ENCODE results near the gene MLLT10.

MLLT10 gene

DNA sequence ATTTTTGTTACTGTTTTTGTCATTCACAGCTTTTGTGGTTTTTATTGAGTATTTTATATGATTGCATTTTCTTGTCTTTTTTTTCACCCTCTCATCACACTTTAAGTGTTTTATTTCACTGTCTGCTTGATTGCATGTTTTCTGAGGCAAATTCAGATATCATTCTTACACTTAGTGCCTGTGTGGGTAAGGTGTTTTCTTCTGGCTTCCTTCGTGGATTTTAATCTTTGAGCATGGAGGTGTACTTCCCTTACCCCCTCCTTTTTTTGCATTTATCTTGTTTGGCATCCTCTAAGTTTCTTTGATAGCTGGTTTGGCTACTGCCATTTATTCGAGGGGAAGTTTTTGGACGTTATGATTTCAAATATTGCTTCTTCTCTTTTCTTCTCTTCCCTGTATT, 127.9 kb downstream of the MLLT10 start:
- DNase-seq: no peak
- in situ Hi-C loops (cut with MboI; ENCODE audit: low pct_unique_long_range_greater_than_20kb, low sequenced_read_pairs): no loop called here

DNA sequence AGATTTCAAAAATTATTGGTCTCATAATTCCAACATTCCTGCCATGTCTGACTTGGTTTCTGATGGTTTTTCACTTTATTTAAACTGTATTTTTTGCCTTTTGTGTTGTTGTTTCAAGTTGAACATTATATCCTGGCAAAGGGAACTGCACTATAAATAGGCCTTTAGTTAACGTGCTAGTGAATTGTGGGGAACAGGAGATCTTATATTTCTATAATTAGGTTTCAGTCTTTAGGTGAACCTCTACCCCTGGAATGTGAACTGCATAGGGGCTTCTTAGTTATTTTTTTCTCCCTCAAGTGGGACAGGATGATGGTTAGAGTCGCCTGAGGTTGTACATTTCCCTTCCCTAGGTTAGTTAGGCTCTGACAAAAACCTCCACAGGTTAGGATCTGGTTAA, 128.6 kb downstream of the MLLT10 start:
- DNase-seq: no peak
- in situ Hi-C loops (cut with MboI; ENCODE audit: low pct_unique_long_range_greater_than_20kb, low sequenced_read_pairs): no loop called here

DNA sequence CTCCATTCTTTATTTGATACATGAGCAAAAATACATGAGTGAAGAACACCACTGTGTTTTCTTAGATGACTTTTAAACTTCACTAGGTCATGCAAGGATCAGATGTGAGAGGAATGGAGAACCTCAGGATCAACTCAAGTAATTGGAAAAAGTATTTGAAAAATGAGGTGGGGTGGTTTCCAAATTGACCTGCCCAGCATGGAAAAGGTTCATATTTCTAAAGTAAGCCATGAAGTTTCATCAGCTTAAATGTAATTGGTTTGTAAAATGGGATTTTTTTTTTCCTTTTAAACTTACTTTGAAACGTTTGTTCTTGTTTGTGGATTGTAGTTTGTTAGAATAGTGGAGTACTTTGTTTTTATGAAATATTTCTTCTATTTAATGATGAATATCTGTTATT, 134.8 kb downstream of the MLLT10 start:
- DNase-seq: no peak
- in situ Hi-C loops (cut with MboI; ENCODE audit: low pct_unique_long_range_greater_than_20kb, low sequenced_read_pairs): no loop called here

DNA sequence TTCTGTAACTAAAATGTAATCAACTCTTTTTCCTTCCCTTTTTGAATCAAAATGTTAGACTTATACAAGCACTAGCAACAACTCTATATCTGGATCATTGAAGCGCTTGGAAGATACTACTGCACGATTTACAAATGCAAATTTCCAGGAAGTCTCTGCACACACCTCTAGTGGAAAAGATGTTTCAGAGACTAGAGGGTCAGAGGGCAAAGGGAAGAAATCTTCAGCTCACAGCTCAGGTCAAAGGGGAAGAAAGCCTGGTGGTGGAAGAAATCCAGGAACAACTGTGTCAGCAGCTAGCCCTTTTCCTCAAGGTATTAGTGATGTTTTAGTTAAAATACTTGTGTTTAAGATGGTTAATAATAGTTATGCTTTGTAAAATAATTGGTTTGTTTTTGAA, 136.4 kb downstream of the MLLT10 start:
- in situ Hi-C loops (cut with MboI; ENCODE audit: low pct_unique_long_range_greater_than_20kb, low sequenced_read_pairs): no loop called here
- no peak for DNase-seq

DNA sequence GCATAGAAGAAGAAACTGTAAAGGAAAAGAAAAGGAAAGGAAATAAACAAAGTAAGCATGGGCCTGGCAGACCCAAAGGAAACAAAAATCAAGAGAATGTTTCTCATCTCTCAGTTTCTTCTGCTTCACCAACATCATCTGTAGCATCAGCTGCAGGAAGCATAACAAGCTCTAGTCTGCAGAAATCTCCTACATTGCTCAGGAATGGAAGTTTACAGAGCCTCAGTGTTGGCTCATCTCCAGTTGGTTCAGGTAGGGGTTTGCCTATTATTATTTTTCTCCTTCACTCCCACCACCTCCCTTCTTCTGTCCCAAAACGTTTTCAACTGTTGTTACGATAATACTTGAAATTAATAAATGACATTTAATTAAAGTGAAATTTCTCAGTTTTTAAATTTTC, 139.6 kb downstream of the MLLT10 start:
- in situ Hi-C loops (cut with MboI; ENCODE audit: low pct_unique_long_range_greater_than_20kb, low sequenced_read_pairs): no loop called here
- no peak for DNase-seq

DNA sequence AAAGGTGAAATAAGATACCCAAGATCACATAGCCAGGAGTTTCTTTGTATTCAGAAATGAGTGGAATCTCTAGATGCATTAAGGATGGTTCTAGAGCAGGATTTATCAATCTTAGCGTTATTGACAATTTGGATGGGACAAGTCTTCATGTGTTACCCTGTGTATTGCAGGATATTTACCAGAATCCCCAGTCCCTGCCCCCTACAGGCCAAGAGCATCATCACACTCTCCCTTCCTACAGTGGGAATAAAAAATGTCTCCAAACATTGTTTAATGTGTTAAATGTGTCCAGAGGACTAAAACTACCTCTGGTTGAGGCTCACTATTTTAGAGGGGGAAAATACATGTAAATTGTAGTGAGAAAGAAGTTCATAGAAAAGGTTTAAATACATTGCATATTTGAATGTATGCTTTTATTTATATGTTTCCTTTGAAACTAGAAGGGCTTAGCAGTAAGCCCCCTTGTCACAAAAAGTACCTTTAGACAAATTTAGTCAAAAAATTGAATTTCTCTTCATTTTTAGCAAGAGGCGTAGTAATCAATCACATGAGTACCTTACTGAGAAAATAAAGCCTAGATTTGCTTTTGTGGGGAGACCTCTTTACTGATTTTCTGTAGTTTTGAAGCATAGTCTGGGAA, 141.2 kb downstream of the MLLT10 start:
- in situ Hi-C loops (cut with MboI; ENCODE audit: low pct_unique_long_range_greater_than_20kb, low sequenced_read_pairs): no loop called here
- peak; percentile 50 for DNase-seq

DNA sequence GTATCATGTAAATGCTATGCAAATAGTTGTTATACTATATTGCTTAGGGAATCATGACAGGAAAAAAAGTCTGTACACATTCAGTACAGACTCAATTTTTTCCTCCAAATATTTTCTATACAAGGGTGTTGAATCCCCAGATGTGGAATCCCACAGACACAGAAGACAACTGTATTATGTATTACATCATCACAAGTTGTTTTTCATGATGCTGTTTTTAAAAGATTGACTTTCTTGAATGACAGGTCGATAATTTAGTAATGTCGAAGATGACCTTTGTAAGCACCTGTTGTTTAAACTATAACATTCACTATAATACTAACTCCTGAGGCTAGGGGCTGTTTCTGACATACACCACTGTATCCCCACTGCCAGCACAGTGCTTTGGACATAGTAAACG, 143.5 kb downstream of the MLLT10 start:
- no peak for DNase-seq
- in situ Hi-C loops (cut with MboI; ENCODE audit: low pct_unique_long_range_greater_than_20kb, low sequenced_read_pairs): no loop called here

DNA sequence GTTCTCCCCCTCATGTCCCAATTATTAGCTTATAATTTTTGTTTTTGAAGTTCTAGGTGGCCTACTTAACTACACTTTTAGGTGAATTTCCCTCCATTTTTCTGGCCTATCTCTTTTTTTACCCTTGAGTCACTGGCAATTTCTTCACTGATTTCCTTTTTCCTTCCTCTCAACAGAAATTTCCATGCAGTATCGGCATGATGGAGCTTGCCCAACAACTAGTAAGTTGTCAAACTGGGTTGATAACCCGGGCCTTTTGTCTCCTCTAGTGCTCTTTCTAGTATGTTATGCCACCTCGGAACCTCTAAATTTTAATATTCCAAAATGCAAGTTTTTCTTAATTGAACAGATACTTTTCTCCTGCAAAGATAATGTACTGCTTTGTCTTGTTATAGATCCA, 147.1 kb downstream of the MLLT10 start:
- no peak for DNase-seq
- in situ Hi-C loops (cut with MboI; ENCODE audit: low pct_unique_long_range_greater_than_20kb, low sequenced_read_pairs): no loop called here

DNA sequence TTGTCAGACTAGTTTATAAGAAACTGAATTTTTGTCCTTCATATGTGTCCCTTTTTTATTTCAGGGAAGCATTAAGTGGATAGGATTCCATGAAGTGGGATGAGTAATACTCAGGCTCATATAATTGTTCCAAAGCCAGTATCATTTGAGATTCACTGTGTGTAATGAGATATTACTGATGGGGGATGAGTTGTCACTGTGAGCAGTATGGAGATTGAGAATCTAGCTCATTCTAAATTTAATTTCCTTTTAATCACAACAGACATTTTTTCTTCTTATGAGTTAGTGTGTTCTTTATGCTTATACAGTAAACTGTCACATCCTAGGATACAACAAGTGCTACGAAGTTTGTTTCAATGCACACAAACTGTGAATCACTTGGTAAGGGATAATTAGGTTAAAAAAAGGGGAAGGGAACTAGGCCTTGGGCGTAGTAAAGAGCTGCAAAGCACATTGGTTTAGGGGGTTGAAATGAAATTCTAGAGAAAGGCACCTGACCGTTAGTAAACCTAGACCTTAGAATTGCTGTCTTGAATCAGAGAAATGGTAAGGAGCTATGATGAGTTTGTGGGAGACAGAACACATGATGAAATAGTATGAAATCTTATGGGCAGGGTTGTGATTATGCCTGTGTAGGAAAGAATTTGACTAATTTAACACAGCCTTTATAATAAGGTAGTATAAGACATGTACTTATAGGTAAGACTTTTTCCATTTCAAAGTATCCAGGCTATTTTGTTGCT, 153.4 kb downstream of the MLLT10 start:
- in situ Hi-C loops (cut with MboI; ENCODE audit: low pct_unique_long_range_greater_than_20kb, low sequenced_read_pairs): no loop called here
- DNase-seq: no peak

DNA sequence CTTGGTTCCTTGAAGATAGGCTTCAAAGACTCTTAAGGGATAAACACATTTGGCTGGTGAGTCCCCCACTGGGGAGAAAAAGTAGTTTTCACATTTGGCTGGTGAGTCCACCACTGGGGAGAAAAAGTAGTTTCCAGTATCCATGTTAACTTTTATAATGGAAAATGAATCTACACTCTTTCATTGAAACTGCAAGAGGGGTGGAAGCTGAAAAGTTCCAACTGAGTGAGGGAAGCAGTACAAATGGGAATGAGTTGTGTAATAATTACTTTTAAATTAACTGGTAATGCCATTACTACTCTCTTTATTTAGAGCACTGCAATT, 153.9 kb downstream of the MLLT10 start:
- no peak for DNase-seq
- in situ Hi-C loops (cut with MboI; ENCODE audit: low pct_unique_long_range_greater_than_20kb, low sequenced_read_pairs): no loop called here

DNA sequence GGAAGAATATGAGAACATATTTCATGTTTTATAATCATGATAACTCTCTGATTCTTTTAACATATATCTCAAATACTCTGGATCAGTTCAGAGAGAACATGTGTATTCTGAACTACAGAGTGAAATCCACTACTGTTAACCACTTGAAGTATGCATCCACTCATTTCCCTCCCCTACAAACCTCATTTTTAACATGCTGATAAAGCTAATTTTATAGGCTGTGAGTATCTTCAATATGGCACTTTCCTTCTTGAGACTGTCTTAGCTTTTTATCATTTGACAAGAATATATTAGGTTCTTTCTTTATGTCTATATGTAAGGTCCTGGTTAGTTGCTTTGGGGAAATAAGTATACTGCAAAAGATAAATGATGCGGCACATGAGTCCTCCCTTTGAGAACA, 154.8 kb downstream of the MLLT10 start:
- in situ Hi-C loops (cut with MboI; ENCODE audit: low pct_unique_long_range_greater_than_20kb, low sequenced_read_pairs): no loop called here
- DNase-seq: no peak

DNA sequence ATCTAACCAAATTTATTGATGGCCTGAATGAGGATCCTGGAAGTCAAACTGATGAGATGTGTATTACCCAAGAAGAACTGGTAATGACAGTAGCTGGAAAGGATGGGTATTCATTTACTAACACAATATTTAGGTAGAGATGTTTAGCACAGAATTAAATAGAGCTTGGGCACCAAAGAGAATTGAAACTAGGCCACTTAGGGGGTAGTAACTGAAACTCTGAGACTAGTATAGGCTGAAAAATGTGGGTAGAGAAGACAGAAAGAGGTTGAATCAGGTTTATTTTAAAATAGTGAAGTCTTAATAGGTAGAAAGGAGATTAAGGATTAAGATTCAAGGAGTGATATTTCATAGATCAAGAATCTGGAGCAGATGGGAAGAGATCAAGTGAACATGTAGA, 155.8 kb downstream of the MLLT10 start:
- DNase-seq: no peak
- in situ Hi-C loops (cut with MboI; ENCODE audit: low pct_unique_long_range_greater_than_20kb, low sequenced_read_pairs): no loop called here

DNA sequence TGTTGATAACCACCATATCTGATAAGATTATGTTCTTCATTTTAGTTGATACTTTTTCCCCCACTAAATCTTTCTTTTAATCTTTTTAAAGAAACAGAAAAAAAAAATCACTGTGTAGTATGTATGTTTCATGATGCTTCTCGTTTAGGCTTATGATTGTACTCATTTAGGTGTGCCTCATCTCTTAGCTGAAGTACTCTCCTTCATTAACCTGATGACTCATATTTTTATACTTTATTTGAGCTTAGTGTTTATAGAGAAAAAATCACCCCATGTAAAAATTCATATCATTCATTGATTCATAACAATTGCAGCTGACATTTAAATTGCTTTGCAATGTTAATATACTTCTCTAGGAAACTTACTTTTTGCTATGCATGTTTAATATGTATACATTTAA, 158.9 kb downstream of the MLLT10 start:
- in situ Hi-C loops (cut with MboI; ENCODE audit: low pct_unique_long_range_greater_than_20kb, low sequenced_read_pairs): no loop called here
- no peak for DNase-seq

DNA sequence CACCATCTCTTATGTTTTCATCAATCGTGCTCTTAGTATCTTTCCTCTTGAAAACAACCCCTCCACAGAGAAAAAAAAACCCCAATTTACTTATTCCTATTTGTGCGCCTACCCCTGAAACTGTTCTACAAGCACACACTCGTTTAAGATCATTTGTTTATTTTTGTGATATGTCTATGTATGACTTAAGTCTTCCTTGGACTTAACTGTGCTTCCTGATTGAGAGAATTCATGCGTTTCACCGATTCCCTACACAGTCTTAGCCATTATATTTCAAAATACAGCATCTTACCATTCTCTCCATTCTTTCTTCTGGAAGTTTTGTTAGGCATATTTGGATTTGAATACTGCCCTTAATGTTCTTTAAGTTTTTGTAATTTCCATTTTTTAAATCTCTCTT, 159.4 kb downstream of the MLLT10 start:
- no peak for DNase-seq
- in situ Hi-C loops (cut with MboI; ENCODE audit: low pct_unique_long_range_greater_than_20kb, low sequenced_read_pairs): no loop called here

DNA sequence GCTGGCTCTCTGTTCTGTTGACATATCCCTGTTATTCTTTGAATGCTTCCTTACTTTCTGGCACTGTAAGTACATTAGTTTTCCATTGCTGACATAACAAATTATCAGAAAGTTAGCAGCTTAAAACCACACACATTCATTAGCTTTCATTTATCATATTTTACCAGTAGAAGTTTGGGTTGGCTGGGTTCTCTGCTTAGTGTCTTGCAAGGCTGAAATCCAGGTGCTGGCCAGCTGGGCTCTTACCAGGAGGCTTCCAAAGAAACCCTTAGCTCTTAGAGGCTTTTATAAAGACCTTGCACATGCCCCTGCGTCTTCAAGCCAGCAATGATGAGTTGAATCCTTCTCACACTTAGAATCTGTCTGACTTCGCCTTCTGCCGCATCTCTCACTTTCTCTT, 160.6 kb downstream of the MLLT10 start:
- no peak for DNase-seq
- in situ Hi-C loops (cut with MboI; ENCODE audit: low pct_unique_long_range_greater_than_20kb, low sequenced_read_pairs): no loop called here

DNA sequence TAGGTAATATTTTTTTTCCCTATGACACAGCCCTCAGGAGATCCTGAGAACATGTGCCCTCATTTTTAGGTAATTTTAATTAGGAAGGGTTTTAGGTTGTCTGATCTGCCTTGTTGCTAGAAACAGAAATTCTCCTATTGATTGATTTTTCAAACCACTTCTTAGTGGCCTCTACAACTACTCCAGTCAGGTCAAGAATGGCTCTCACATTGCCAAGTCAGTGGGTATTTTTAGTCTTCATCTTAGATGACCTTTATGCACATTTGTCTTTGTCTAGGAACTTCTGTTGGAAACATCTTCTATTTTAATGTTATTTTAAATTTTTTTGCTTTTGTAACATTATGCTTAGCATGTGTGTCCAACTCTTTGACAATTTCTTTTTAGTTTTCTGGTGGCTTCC, 162.3 kb downstream of the MLLT10 start:
- in situ Hi-C loops (cut with MboI; ENCODE audit: low pct_unique_long_range_greater_than_20kb, low sequenced_read_pairs): no loop called here
- no peak for DNase-seq

DNA sequence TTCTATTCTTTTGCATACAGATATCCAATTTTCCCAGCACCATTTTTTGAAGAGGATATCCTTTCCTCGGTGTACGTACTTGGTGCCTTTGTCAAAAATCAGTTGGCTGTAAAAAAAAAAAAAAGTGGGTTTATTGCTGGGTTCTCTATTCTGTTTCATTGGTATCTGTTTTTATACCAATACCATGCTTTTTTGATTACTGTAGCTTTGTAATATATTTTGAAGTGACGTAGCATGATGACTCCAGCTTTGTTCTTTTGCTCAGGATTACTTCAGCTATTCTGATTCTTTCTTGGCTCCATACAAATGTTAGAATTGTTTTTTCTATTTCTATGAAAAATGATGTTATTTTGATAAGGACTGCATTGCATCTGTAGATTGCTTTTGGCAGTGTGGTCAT, 165.5 kb downstream of the MLLT10 start:
- no peak for DNase-seq
- in situ Hi-C loops (cut with MboI; ENCODE audit: low pct_unique_long_range_greater_than_20kb, low sequenced_read_pairs): no loop called here

DNA sequence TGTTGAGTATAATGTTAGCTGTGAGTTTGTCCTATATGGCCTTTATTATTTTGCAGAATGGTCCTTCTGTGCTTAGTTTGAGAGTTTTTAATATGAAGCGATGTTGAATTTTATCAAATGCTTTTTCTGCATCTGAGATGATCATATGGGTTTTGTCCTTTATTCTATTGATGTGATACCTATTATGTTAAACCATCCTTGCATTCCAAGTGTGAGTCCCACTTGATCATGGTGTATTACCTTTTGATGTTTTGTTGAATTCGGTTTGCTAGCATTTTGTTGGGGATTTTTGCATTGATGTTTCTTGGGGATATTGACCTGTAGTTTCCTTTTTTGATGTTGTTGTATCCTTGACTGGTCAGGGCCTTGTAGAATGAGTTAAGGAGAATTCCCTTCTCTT, 166.4 kb downstream of the MLLT10 start:
- in situ Hi-C loops (cut with MboI; ENCODE audit: low pct_unique_long_range_greater_than_20kb, low sequenced_read_pairs): no loop called here
- no peak for DNase-seq

DNA sequence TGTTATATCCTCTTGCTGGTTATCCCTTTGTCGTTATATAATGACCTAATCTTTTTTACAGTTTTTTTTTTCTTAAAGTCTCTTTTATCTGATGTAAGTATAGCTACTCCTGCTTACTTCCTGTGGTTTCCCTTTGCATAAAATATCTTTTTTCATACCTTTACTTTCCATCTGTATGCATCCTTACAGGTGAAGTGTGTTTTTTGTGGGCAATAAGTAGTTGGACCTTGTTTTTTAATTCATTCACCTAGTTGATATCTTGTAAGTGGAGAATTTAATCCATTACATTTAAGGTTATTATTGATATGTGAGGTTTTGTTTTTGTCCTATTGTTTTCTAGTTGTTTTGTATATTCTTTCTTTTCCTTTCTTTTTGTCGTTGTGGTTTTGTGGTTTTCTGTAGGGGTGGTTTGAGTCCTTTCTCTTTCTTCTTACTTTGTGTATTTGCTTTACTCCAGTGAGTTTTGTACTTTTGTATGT, 168.6 kb downstream of the MLLT10 start:
- in situ Hi-C loops (cut with MboI; ENCODE audit: low pct_unique_long_range_greater_than_20kb, low sequenced_read_pairs): no loop called here
- DNase-seq: peak; percentile 53

DNA sequence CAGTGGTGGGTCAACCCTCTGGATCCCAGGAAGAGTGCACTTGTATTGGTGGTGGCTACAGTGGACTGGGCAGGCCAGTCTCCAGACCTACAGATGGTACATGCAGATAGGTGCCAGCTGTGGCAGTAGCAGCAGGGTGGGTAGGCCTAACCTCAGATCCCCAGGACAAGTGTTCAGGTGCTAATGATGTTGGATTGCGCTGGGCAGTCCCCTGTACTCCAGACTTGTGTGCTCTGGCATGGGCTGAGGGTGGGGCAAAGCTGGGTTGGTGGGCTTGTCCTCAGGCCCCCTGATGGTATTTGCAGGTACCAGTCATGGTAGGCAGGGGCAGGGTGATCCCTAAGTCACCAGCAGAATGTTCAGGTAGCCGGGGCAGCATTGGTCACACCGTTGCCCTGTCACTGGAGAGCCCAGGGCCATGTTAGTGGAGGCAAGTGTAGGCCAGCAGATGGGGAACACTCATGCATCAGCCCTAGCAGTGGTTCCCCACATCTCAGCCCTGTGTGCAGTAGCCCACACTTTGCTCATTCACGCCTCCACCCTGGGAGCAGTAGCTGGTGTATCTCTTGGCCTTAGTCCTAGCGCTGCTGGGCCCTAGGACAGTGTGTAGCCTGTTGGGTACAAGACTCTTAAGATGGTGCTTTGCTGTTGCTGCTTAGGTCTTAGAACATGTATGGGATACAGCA, 171.3 kb downstream of the MLLT10 start:
- no peak for DNase-seq
- in situ Hi-C loops (cut with MboI; ENCODE audit: low pct_unique_long_range_greater_than_20kb, low sequenced_read_pairs): no loop called here

DNA sequence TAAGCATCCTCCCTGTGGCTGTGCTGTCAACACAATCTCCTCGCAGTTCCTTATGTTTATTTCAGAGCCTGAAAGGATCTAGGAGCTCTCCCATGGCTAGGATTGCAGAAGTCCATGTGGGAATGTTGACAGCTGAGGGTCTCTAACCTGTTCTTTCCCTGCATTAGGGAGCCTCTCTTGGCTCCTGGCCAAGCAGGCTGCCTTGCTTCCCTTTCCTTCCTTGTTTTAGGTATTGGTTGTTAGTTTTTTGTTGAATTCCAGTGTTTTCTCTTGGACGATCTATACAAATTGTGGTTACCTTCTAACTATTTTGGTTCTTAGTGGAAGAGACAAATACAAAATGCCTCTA, 171.8 kb downstream of the MLLT10 start:
- in situ Hi-C loops (cut with MboI; ENCODE audit: low pct_unique_long_range_greater_than_20kb, low sequenced_read_pairs): no loop called here
- DNase-seq: no peak
